ENCODE measurements around the gene AK5.
"Not testable (repeated sequence)": the region's sequence is repeated elsewhere in the genome, so short reads cannot be mapped to it uniquely, and the experiment has no call there.

AK5 gene

DNA sequence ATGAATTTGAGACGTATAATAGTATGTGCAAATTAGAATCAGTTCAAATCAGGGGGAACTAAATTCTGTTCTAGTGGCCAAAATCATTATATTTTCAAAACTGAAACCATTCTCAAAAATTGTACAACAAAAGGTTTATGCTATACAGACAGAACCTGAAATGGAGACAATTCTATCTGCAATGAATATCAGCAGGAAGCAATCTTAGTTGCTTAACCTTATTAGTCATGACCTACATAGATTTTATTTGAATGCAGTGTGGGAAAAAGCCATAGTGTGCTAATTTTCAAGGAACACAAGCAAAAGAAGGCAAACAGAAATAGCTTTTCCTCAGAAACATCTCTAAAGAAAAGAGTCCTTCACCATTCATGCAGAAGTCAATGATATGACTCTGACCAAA is 6.5 kb downstream of the AK5 start:
- no peak for DNase-seq (ENCODE audit: low read depth)

DNA sequence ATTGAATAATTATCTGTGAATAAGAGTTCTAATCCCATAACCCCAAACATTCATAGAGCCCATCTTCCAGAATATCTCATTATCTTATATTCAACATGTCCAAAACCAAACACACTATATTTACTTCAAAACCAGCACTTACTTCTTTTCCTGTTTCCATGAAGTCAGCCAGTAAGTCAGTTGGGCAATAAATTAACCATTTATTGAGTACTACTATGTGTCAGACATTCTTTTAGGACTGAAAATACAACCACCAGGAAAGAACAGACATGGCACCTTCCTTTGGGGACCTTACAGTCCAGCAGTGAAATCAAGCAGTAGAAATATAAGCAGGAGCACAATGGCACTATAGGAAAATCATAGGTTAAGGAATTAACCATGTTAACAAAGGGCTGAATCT is 8.8 kb downstream of the AK5 start:
- DNase-seq (ENCODE audit: low read depth): no peak

GRCh38 chr1:77292551-77292950 is 10.7 kb downstream of the AK5 start:
- DNase-seq (ENCODE audit: low read depth): no peak

- no peak for DNase-seq (ENCODE audit: low read depth)
These were observed 18.7 kb downstream of the AK5 start for GRCh38 chr1:77300566-77300965.

GRCh38 chr1:77303387-77303786 is 21.6 kb downstream of the AK5 start:
- DNase-seq (ENCODE audit: low read depth): no peak

- DNase-seq (ENCODE audit: low read depth): no peak
These were observed 27.2 kb downstream of the AK5 start for GRCh38 chr1:77308889-77309621.

DNA sequence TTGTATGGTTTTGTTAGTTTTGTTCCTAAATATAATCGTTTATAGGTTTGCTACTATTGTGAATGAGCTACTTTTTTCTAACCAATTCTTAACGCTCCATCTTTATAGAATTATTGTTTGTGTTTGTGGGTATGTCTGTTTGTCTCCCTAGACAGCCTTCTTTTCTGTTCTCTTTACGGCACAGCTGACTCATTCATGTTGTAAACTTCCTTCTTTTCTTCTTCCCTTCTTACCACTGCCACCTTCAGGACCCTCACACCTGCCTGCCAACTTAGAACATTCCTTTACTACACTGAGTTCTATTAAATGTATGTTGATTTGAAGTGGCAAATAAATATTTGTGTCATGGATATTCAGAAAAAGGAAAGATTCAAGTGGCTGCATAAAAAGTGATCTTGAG is 29.1 kb downstream of the AK5 start:
- DNase-seq (ENCODE audit: low read depth): no peak

GRCh38 chr1:77312364-77312763 is 30.5 kb downstream of the AK5 start:
- not testable (repeated sequence) for DNase-seq (ENCODE audit: low read depth)

DNA sequence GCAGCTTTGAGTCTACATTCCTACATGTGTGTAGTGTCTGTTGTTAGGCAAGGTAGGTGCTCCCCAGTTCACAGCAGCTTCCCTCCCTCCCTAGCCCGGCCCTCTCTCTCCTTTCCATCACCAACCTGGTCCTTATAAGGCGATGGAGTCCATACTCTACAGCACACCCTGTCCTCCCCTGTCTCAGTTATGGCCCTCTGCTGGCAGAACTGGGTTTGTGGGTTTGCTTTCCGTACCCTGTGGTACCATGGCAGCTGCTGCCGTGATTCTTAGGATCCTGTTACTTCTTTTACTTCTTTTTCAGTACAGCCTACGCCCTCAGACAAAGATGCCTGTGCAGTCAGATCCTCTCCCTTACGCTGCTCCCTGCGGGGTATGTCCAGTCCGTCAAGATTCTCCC is 31.7 kb downstream of the AK5 start:
- DNase-seq (ENCODE audit: low read depth): no peak

DNA sequence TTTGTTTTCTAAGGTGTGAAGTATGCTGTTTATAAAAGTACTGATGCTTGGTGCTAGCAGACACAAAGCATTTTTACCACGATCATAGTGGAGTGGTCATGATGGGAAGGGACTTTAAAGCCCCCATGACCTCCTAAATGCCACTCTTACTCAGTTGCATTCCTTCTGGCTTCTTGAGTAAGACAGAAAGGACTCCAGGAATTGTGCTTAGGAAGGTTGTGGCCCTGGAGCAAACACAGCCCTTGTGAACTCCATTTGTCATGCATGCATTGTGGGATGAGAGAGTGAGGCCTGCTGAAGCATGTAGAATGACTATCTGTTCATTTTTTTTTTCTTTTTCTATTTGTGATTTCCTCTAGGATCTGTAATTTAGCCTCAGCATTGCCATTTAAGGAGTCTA is 34.2 kb downstream of the AK5 start:
- no peak for DNase-seq (ENCODE audit: low read depth)

- DNase-seq (ENCODE audit: low read depth): no peak
These were observed 35.1 kb downstream of the AK5 start for GRCh38 chr1:77316966-77317365.

DNA sequence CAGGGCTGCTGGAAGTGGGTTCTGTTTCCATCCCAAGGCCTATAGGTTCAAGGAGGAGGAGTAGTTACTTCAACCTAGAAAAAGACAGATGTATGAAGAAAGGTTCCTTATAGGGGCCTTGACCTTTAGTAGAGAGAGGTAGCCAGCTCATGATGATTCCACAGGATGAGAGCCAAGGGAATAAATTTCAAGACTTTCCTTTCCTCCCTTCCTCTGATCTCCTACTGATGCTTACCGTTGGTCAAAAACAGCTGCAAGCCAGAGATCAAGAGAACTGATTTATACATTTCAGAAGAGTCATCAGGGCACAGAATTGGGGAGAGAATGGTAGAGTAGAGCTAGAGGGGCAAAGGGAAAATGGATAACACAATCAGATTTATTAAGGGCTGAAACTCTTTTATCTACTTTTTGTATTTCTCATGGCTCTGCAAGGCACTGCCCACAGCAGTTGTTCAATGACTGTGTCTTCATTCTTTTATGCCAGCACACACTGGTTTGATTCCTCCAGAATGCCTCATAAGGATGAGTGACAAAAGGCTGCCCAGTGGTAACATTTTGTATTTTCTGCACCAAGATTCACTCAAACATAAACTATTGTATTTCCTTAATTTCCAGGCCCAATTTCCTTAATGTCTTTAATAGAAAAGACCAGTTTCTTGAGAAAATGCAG is 37.4 kb downstream of the AK5 start:
- no peak for DNase-seq (ENCODE audit: low read depth)

- DNase-seq (ENCODE audit: low read depth): no peak
These were observed 40.5 kb downstream of the AK5 start for GRCh38 chr1:77322061-77322900.

DNA sequence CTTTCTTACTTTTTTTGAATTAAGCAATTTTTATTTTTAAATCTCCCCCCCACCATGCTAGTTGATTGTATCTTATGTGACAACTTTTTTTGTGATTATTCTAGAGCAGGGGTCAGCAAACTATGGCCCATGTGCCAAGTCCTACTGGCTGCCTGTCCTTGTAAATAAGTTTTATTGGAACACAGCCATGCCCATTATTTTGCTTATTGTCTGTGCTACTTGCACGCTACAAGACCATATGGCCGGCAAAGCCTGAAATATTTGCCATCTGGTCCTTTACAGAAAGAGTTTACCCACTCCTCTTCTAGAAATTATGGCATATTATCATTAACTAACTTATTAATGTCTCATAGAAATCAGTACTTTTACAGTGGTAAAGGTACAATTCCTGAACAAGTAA is 51.7 kb downstream of the AK5 start:
- DNase-seq (ENCODE audit: low read depth): no peak

- DNase-seq (ENCODE audit: low read depth): no peak
These were observed 54.9 kb downstream of the AK5 start for GRCh38 chr1:77336729-77337128.

DNA sequence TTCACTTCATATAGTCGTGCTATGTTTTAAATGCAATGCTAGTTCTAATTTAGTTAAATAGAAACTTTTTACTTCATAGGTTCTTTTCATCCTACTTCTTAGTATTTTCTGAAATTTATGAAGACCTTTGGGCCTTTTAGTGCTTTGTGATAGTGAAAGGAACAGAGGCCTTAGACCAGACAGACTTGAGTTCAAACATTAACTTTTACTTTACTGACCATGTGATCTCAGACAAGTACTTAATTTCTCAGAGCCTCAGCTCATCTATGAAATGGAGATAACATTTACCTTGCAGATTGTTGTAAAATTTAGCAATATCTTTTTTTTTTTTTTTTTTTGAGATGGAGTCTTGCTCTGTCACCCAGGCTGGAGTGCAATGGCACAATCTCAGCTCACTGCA is 57.5 kb downstream of the AK5 start:
- no peak for DNase-seq (ENCODE audit: low read depth)

GRCh38 chr1:77341195-77341594 is 59.4 kb downstream of the AK5 start:
- DNase-seq (ENCODE audit: low read depth): no peak

GRCh38 chr1:77342745-77343144 is 60.9 kb downstream of the AK5 start:
- no peak for DNase-seq (ENCODE audit: low read depth)

DNA sequence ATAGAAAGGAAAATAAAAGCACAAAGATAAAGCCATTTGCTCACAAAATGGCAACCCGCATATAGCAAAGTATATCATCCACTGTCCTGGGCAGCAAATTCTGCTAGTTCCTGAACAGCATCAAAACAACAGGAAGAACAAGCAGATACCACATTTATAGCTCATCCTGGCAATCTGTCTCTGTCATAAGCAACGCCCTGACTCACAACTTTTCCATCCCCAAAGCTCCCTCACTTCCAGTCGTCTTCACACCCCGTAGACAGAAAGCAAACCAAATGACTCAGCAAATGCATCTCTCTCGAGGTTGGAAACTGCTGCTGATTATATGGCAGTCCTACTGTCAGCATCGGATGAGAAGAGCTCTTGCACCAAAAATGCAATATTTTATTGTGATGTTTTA is 65.8 kb downstream of the AK5 start:
- DNase-seq (ENCODE audit: low read depth): peak; percentile 25

DNA sequence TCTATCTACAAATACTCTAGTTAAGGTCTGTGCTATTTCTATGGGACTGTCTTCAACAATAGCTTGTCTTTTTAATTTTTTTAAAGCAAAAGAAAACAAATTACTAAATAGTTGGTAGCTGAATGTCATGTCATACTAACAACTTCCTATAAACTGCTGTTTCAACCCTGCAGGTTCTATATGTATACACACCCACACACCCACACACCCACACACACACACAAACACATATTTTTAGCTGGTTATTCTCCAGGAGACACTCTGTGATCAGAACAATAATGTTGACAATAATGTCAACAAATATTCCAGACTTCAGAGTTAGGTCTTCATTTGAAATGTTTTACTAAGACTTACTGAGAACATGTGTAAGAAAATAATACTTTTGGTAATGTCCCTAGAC is 66.7 kb downstream of the AK5 start:
- no peak for DNase-seq (ENCODE audit: low read depth)

DNA sequence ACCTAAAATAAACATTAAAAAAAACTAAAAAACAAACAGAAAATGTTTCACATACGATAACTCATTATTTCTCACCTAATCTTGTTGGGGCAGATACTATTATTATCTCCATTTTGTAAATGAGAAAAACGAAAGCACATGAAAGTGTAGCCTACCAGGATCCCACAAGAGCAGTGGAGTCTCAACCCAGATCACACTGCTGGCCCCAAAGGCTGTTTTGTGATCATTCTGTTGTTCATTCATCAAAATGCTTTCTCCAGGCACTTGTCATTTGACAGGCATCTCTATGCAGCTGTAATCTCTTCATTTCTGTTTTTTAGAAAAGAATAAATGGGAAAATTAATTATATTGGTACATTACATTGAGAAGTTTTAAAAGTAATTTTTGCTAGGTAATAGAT is 67.5 kb downstream of the AK5 start:
- DNase-seq (ENCODE audit: low read depth): no peak

- no peak for DNase-seq (ENCODE audit: low read depth)
These were observed 68.4 kb downstream of the AK5 start for GRCh38 chr1:77350012-77350770.

Data from activated T-cell treated with anti-CD3 and anti-CD28 coated beads for 24 hours (primary cell).